ENCODE results near the gene HCFC2. TPM values are rescaled to one million over a fixed set of nuclear protein-coding genes. Genes with fewer than 3 reads are reported as not detected.
"Not testable (repeated sequence)": the region's sequence is repeated elsewhere in the genome, so short reads cannot be mapped to it uniquely, and the experiment has no call there.

Gene HCFC2
- total RNA-seq = 10 to 100 TPM; 11.0 to 18.9 (median 14.1) TPM

DNA sequence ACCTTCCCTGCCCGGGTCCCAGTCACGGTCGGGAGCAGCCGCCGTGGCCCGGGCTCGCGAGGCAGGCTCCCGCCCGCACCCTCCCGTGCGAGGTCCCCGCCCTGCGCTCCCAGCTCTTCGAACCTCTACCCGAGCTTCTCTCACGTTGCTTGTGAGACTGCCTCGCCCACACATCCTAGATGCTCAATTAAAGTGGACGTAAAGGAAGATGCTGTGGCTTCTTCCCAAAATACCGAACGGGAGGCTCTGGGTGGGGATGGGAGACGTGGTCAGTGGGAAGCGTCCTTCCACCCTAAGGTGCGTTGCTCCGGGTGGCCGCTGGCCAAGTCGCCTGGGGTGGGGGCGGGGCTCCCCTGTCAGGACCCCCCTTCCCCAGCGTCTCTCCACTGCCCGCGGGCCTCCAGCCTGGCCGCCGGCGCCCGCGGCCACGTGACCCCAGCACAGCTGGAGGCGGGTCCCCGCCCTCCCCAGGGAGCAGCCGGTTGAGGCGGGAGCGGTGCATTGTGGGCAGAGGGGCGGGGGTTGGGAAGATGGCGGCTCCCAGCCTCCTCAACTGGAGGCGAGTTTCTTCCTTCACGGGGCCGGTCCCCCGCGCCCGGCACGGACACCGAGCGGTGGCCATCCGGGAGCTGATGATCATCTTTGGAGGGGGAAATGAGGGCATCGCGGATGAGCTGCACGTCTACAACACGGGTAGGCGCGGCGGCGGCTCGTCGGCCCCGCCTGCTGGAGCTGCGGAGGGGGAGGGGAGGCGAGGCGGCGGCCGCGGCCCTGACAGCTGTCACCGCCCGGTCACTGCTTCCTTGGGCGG is at the start of gene HCFC2:
TSS of gene HCFC2 (plus strand) at position 501 of the 811 bp plus-strand sequence. CDS start at position 531, 30 bp downstream.
- DNase-seq (ENCODE audit: low spot score in 2 of 2) = peak; percentile 79 to 98
- H3K4me3 ChIP-seq (ENCODE audit: low read depth, poor library complexity, severe bottlenecking) = peak within 1 kb of the TSS; percentile 92
- TF ChIP-seq POLR2A (IDR thresholded peaks at IDR 0.05) = no peak
- TF ChIP-seq, protein P1, sequence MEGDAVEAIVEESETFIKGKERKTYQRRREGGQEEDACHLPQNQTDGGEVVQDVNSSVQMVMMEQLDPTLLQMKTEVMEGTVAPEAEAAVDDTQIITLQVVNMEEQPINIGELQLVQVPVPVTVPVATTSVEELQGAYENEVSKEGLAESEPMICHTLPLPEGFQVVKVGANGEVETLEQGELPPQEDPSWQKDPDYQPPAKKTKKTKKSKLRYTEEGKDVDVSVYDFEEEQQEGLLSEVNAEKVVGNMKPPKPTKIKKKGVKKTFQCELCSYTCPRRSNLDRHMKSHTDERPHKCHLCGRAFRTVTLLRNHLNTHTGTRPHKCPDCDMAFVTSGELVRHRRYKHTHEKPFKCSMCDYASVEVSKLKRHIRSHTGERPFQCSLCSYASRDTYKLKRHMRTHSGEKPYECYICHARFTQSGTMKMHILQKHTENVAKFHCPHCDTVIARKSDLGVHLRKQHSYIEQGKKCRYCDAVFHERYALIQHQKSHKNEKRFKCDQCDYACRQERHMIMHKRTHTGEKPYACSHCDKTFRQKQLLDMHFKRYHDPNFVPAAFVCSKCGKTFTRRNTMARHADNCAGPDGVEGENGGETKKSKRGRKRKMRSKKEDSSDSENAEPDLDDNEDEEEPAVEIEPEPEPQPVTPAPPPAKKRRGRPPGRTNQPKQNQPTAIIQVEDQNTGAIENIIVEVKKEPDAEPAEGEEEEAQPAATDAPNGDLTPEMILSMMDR (IDR thresholded peaks at IDR 0.05) = no peak
- WGBS, 2 donors = 0% methylated on average over 38 to 66 of the region's 74 CpGs
- intact Hi-C loops (cut with DNase I; ENCODE audit: low total_unique reads) = no loop called here

DNA sequence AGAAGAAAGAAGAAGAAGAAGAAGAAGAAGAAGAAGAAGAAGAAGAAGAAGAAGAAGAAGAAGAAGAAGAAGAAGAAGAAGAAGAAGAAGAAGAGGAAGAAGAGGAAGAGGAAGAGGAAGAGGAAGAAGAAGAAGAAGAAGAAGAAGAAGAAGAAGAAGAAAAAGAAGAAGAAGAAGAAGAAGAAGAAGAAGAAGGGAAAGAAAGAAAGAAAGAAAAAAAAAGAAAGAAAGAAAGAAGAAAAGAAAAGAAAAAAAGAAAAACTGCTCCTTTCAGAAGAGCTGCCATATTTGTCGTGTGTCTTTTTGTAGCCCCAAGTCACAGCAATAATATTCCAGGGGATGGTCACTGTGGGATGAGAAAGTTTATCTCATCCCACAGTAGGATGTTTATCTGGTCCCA is 42.5 kb upstream of the HCFC2 start:
- intact Hi-C loops (cut with DNase I; ENCODE audit: low total_unique reads); H3K4me3 ChIP-seq (ENCODE audit: low read depth, poor library complexity, severe bottlenecking); DNase-seq (ENCODE audit: low spot score in 2 of 2): not testable (repeated sequence)
- WGBS, 2 donors = 88 to 95% methylated on average over 1 of the region's 1 CpG

DNA sequence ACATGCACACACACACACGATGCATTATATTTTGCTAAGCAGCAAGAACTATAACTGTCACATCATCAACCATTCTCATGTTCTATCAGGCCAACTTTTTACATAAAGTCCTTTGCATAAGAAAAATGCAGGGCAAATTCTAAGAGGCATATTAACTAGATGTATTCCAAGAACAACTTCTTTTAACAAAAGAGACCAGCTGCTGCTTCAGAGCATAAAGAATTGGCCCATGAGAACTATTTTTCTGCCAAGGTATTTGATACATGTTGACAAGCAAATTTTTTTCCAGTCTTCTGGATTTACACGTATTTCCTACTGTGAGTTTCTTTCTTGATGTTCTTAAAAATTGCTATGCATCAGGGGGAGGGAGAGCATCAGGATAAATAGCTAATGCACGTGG is 41.5 kb upstream of the HCFC2 start:
- H3K4me3 ChIP-seq (ENCODE audit: low read depth, poor library complexity, severe bottlenecking) = no peak overlapping the region
- no peak for TF ChIP-seq POLR2A (IDR thresholded peaks at IDR 0.05)
- TF ChIP-seq, protein P1 (IDR thresholded peaks at IDR 0.05) = no peak
- 36 to 43% methylated on average over 3 of the region's 3 CpGs for WGBS, 2 donors
- no peak for DNase-seq (ENCODE audit: low spot score in 2 of 2)
- intact Hi-C loops (cut with DNase I; ENCODE audit: low total_unique reads) = no loop called here

DNA sequence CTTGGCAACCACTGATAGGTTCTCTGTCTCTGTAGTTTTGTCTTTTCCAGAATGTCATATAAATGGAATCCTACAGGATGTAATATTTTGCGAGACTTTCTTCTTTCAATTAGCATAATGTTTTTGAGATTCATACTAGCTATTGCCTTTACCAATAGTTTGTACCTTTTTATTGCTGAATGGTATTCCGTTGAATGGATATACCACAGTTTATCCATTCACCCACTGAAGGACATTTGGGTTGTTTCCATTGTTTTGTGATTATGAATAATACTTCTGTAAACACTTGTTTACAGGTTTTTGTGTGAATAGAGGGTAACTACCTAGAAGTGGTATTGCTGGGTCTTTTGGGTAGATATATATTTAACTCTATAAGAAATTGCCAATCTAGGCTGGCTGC is 40.6 kb upstream of the HCFC2 start:
- TF ChIP-seq POLR2A (IDR thresholded peaks at IDR 0.05) = no peak
- TF ChIP-seq, protein P1 (IDR thresholded peaks at IDR 0.05) = no peak
- no peak overlapping the region for H3K4me3 ChIP-seq (ENCODE audit: low read depth, poor library complexity, severe bottlenecking)
- no peak for DNase-seq (ENCODE audit: low spot score in 2 of 2)
- intact Hi-C loops (cut with DNase I; ENCODE audit: low total_unique reads) = no loop called here
- 75 to 93% methylated on average over 2 of the region's 2 CpGs for WGBS, 2 donors

DNA sequence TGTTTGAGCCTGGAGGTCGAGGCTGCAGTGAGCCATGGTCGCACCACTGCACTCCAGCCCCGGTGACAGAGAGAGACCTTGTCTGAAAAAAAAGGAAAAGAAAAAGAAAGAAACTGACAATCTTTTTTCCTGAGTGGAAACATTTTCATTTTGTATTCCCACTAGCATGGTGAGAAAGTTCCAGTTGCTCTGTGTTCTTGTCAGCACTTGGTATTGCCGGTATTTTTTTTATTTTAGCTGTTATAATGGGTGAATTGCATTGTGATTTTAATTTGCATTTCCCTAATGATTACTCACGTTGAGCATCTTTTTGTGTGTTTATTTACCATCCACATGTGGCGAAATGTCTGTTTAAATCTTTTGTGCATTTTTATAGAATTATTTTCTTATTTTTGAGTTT is 40.0 kb upstream of the HCFC2 start:
- TF ChIP-seq POLR2A (IDR thresholded peaks at IDR 0.05) = no peak
- TF ChIP-seq, protein P1 (IDR thresholded peaks at IDR 0.05) = no peak
- 94 to 96% methylated on average over 6 of the region's 6 CpGs for WGBS, 2 donors
- no peak overlapping the region for H3K4me3 ChIP-seq (ENCODE audit: low read depth, poor library complexity, severe bottlenecking)
- intact Hi-C loops (cut with DNase I; ENCODE audit: low total_unique reads) = no loop called here
- DNase-seq (ENCODE audit: low spot score in 2 of 2) = no peak

DNA sequence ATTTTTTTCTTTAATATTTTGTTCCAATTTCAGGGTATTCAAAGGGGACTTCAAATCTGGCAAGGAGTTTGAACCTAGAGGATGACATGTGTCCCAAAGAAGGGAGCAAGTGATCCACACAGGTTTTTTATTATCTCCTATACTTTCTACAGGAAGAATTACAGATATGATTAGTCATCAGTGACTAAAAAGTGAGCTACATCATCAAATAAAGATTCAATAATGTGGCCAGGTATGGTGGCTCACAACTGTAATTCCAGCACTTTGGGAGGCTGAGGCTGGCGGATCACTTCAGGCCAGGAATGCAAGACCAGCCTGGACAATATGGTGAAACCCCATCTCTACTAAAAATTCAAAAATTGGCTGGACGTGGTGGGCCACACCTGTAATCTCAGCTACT is 38.6 kb upstream of the HCFC2 start:
- H3K4me3 ChIP-seq (ENCODE audit: low read depth, poor library complexity, severe bottlenecking) = no peak overlapping the region
- TF ChIP-seq, protein P1 (IDR thresholded peaks at IDR 0.05) = no peak
- no peak for TF ChIP-seq POLR2A (IDR thresholded peaks at IDR 0.05)
- intact Hi-C loops (cut with DNase I; ENCODE audit: low total_unique reads) = no loop called here
- DNase-seq (ENCODE audit: low spot score in 2 of 2) = no peak
- WGBS, 2 donors = 89 to 95% methylated on average over 2 of the region's 2 CpGs
